HL-60/S4 treated with phorbol 12-myristate 13-acetate at 8.2 ng/mL for 4 days and 3 days (cell line): ENCODE data around the gene COASY.

Experiments
- in situ Hi-C: fragments of 300-500 bp; cut with MboI; formaldehyde crosslinking; loops from 2 replicates; pipeline ENCODE4 v1.15.0; 2022; ENCODE audit warnings: low sequenced_read_pairs

The COASY gene

GRCh38 chr17:42561897-42562387 is at the start of gene COASY:
Gene COASY, plus strand, starts transcription at chr17:42562148. Its CDS starts 475 bp downstream, at chr17:42562623.
- in situ Hi-C loops: no loop called here

GRCh38 chr17:42512246-42512645 is 49.7 kb upstream of the COASY start:
- in situ Hi-C loops: no loop called here

GRCh38 chr17:42512733-42513251 is 49.2 kb upstream of the COASY start:
- in situ Hi-C loops: no loop called here

GRCh38 chr17:42513686-42514085 is 48.3 kb upstream of the COASY start:
- in situ Hi-C loops: no loop called here

DNA sequence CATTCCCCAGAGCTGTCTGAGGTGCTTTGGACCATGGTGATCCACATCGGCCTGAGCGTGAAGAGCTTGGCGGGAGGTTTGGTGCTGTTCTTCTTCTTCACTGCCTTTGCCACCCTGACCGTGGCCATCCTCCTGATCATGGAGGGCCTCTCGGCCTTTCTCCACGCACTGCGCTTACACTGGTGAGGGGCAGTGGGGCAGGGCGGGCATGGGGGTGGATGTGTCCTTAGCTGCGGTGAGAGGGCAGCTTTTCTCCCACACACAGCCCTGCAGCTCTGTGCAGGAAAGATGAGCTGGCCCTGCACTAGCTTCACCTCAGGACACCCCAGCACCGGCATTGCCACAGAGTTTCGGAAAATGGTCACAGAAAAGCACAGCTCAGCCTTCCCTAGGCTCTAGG is 47.7 kb upstream of the COASY start:
- in situ Hi-C loops: no loop called here

GRCh38 chr17:42514867-42515266 is 47.1 kb upstream of the COASY start:
- in situ Hi-C loops: no loop called here

- in situ Hi-C loops: no loop called here
These were observed 44.4 kb upstream of the COASY start for GRCh38 chr17:42517516-42517915.

GRCh38 chr17:42518046-42518754 is 43.7 kb upstream of the COASY start:
- in situ Hi-C loops: no loop called here

GRCh38 chr17:42518755-42519545 is 43.0 kb upstream of the COASY start:
- in situ Hi-C loops: no loop called here

GRCh38 chr17:42519546-42520491 is 42.1 kb upstream of the COASY start:
- in situ Hi-C loops: no loop called here

DNA sequence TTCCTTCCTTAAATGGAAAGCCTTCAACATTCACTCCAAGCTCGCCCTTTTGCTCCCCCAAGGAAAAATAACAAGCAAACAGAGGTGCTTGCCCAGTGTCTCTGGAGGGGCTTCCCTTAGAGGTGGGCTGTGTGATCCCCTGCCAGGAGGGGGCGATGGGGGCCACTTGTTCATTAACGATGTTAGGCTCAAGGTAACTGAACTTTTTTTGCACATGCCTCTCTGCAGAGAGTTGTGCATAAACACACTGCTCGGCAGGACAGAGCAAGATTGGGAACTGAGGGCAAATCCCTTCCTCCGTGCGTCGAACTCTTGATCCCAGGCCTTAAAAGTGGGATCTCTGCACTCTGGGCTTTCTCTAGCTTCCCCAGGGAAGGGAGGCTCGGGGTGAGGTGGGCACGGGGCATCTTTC is 41.4 kb upstream of the COASY start:
- in situ Hi-C loops: no loop called here

- in situ Hi-C loops: no loop called here
These were observed 40.9 kb upstream of the COASY start for GRCh38 chr17:42521036-42521435.

DNA sequence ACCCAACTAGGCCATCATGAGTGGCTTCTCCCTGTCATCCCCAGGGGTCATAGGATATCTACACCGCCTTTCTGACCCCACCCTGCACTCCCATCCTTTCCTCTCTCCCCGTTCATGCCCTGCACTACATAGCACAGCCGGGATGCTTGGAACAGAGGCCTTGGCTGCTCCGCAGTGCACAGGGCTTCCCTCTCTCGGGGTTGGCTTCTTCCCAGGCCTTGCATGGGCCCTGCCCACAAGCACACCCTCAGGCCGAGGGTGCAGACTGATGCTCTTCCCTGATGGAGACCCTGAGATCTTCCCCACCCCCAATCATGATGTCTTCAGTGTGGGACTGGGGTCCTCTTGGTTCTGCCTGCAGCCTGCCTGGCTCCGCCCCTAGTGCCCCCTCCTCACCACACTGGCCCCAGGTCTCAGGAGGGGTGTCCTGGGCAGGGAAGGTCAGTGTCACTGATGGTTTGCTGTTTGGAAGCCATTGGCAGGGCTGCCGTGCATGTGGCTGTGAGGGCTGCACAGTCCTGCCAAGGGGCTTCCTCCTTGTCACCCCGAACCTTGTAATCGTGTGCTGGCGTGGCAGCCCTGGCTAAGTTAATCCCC is 40.2 kb upstream of the COASY start:
- in situ Hi-C loops: no loop called here

GRCh38 chr17:42522263-42522790 is 39.6 kb upstream of the COASY start:
- in situ Hi-C loops: no loop called here

- in situ Hi-C loops: no loop called here
These were observed 39.1 kb upstream of the COASY start for GRCh38 chr17:42522798-42523278.

GRCh38 chr17:42525221-42525620 is 36.7 kb upstream of the COASY start:
- in situ Hi-C loops: no loop called here

DNA sequence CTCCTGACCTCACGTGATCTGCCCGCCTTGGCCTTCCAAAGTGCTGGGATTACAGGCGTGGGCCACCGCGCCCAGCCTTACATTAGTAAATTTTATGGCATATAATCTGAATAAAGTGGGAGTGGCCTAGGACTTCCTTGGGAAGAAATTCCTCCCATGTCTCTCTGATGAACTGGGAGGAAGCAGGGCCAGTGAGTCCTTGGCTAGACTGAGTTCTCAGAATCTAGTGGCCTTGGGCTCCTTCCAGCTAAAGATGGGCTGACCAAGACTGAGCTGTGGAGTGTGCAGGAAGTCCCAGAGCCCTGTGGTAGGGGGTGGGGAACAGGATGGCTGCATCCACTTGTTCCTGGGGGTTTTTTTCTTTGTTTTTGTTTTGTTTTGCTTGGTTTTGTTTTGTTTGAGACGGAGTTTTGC is 35.9 kb upstream of the COASY start:
- in situ Hi-C loops: no loop called here

DNA sequence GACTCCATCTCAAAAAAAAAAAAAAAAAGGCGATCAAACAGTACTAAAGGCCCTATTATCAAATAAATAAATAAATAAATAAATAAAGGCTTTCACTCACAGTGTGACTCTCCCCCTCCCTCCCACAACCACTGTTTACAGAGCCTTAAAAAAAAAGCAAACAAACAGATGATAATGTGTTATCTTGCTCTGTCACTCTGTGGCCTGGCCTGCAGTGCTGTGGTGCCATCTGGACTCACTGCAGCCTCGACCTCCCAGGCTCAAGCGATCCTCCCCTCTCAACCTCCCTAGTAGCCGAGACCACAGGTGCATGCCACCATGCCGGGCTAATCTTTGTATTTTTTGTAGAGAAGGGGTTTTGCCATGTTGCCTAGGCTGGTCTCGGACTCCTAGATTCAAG is 34.0 kb upstream of the COASY start:
- in situ Hi-C loops: no loop called here

GRCh38 chr17:42529061-42529460 is 32.9 kb upstream of the COASY start:
- in situ Hi-C loops: no loop called here

- in situ Hi-C loops: no loop called here
These were observed 30.9 kb upstream of the COASY start for GRCh38 chr17:42530952-42531454.
